Measurements from ENCODE around the gene MAPK10. TPM values are rescaled to one million over a fixed set of nuclear protein-coding genes. Genes with fewer than 3 reads are reported as not detected.

MAPK10 gene
- total and polyA plus RNA-seq, 9 of the 15 experiments (the other 6 are each of a cell fraction or from before 2014, with no cell fraction given) = 0.10 to 0.53 (median 0.18) TPM; not detected in 4

DNA sequence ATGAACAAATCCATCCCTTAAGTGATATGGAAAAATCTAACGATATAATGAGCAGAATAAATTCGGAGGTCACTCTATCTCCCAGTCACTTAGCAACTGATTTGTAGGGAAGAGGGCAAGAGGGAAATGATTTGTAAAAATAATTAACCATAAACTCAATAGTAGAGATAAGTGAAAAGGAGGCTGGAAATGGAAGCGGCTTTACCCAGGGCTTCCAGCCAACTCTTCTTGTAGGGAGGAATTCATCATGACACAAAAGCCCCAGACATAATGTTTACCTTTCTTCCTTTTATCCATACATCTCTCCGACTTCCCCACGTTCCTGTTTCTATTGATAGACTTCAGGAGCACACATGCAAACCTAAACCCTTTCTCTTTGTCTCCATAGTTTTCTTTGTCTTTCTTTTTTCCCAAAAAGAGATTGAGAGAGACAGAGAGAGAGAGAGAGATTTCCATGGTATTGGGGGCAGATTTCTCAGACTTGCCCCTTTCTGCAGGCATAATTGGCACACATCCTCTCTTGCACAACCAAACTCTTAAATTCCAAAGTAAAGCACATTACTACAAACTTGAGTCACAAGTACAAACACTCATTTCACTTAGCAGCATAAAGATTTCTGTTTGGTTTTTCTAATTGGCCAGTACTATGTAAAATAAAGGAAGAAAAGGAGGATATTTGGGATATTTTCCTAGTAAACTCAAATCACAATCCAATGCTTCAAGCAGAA, 140.9 kb downstream of the MAPK10 start (continued):
- TF ChIP-seq, protein P1, sequence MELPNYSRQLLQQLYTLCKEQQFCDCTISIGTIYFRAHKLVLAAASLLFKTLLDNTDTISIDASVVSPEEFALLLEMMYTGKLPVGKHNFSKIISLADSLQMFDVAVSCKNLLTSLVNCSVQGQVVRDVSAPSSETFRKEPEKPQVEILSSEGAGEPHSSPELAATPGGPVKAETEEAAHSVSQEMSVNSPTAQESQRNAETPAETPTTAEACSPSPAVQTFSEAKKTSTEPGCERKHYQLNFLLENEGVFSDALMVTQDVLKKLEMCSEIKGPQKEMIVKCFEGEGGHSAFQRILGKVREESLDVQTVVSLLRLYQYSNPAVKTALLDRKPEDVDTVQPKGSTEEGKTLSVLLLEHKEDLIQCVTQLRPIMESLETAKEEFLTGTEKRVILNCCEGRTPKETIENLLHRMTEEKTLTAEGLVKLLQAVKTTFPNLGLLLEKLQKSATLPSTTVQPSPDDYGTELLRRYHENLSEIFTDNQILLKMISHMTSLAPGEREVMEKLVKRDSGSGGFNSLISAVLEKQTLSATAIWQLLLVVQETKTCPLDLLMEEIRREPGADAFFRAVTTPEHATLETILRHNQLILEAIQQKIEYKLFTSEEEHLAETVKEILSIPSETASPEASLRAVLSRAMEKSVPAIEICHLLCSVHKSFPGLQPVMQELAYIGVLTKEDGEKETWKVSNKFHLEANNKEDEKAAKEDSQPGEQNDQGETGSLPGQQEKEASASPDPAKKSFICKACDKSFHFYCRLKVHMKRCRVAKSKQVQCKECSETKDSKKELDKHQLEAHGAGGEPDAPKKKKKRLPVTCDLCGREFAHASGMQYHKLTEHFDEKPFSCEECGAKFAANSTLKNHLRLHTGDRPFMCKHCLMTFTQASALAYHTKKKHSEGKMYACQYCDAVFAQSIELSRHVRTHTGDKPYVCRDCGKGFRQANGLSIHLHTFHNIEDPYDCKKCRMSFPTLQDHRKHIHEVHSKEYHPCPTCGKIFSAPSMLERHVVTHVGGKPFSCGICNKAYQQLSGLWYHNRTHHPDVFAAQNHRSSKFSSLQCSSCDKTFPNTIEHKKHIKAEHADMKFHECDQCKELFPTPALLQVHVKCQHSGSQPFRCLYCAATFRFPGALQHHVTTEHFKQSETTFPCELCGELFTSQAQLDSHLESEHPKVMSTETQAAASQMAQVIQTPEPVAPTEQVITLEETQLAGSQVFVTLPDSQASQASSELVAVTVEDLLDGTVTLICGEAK (IDR thresholded peaks at IDR 0.05) = no peak
- TF ChIP-seq, protein P1 (CRISPR knock-in tag; IDR thresholded peaks at IDR 0.05) = no peak
- TF ChIP-seq, protein P2, sequence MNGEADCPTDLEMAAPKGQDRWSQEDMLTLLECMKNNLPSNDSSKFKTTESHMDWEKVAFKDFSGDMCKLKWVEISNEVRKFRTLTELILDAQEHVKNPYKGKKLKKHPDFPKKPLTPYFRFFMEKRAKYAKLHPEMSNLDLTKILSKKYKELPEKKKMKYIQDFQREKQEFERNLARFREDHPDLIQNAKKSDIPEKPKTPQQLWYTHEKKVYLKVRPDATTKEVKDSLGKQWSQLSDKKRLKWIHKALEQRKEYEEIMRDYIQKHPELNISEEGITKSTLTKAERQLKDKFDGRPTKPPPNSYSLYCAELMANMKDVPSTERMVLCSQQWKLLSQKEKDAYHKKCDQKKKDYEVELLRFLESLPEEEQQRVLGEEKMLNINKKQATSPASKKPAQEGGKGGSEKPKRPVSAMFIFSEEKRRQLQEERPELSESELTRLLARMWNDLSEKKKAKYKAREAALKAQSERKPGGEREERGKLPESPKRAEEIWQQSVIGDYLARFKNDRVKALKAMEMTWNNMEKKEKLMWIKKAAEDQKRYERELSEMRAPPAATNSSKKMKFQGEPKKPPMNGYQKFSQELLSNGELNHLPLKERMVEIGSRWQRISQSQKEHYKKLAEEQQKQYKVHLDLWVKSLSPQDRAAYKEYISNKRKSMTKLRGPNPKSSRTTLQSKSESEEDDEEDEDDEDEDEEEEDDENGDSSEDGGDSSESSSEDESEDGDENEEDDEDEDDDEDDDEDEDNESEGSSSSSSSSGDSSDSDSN (IDR thresholded peaks at IDR 0.05; ENCODE audit: borderline replicate concordance in 1 of 2, low read depth in 2 of 2, low read length in 2 of 2) = no peak
